ENCODE results near the gene STARD3.

GRCh38 chr17:39653662-39654331 lies 16.9 kb downstream of the STARD3 start:
- TF ChIP-seq, protein P1, sequence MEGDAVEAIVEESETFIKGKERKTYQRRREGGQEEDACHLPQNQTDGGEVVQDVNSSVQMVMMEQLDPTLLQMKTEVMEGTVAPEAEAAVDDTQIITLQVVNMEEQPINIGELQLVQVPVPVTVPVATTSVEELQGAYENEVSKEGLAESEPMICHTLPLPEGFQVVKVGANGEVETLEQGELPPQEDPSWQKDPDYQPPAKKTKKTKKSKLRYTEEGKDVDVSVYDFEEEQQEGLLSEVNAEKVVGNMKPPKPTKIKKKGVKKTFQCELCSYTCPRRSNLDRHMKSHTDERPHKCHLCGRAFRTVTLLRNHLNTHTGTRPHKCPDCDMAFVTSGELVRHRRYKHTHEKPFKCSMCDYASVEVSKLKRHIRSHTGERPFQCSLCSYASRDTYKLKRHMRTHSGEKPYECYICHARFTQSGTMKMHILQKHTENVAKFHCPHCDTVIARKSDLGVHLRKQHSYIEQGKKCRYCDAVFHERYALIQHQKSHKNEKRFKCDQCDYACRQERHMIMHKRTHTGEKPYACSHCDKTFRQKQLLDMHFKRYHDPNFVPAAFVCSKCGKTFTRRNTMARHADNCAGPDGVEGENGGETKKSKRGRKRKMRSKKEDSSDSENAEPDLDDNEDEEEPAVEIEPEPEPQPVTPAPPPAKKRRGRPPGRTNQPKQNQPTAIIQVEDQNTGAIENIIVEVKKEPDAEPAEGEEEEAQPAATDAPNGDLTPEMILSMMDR (IDR thresholded peaks at IDR 0.05) = peak in 2 of 3 donors; percentile 12
- no peak for TF ChIP-seq EP300 (IDR thresholded peaks at IDR 0.05)

All from ovary (tissue), 3 donors.